Measurements from ENCODE around the gene MICA. TPM values are rescaled to one million over a fixed set of nuclear protein-coding genes. Genes with fewer than 3 reads are reported as not detected.

The MICA gene
- total RNA-seq, 1 experiment from 2014 or later, result 41.2 TPM

DNA sequence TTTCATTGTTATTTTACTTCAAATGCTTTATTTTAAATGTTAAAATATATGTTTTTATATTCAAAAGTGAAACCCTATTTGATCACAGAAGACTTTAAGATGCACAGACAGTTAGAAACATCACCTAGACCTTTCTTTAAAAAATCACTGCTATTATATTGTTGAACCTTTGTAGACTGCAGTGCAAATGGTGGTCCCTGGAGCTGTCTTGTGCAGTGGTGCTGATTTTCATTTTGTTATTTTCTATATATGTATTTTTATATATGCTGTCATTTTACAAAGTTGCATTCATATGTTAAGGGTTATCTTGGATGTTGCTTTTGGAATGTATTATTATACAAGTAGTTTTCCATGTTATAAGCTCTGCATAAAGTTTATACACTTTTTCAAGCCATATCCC, 27.7 kb upstream of the MICA start:
- POLR2A ChIA-PET (ENCODE audit: low non-redundant PET), result no interaction called here
- Histone ChIP-seq H3K36me3 (ENCODE audit: insufficient read depth, low read length, poor library complexity, severe bottlenecking) (no peaks in the 10 kb centered on the region), H3K27me3 (replicated peaks; ENCODE audit: insufficient read depth, low read depth, low read length, poor library complexity) (peaks cover 47% of the 10 kb centered on the region), H3K9me3 (ENCODE audit: low read depth, low read length, poor library complexity, severe bottlenecking) (peaks cover 3% of the 10 kb centered on the region), H3K27ac (ENCODE audit: low read depth, low read length, poor library complexity, severe bottlenecking) (no peak overlapping the region), H3K4me1 (ENCODE audit: insufficient read depth, low read length, poor library complexity, severe bottlenecking) (no peaks in the 10 kb centered on the region), H3K4me3 (ENCODE audit: low read depth, low read length, poor library complexity, severe bottlenecking) (no peak overlapping the region)
- DNase-seq (ENCODE audit: low spot score), result no peak
- no TSS peak for BruUV-seq (replicated peaks)
- intact Hi-C loops (cut with micrococcal nuclease; ENCODE audit: unreplicated experiment), result no loop called here
- CTCF ChIA-PET, result no interaction called here
- TF ChIP-seq, protein P1, sequence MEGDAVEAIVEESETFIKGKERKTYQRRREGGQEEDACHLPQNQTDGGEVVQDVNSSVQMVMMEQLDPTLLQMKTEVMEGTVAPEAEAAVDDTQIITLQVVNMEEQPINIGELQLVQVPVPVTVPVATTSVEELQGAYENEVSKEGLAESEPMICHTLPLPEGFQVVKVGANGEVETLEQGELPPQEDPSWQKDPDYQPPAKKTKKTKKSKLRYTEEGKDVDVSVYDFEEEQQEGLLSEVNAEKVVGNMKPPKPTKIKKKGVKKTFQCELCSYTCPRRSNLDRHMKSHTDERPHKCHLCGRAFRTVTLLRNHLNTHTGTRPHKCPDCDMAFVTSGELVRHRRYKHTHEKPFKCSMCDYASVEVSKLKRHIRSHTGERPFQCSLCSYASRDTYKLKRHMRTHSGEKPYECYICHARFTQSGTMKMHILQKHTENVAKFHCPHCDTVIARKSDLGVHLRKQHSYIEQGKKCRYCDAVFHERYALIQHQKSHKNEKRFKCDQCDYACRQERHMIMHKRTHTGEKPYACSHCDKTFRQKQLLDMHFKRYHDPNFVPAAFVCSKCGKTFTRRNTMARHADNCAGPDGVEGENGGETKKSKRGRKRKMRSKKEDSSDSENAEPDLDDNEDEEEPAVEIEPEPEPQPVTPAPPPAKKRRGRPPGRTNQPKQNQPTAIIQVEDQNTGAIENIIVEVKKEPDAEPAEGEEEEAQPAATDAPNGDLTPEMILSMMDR (conservative IDR thresholded peaks at IDR 0.05; ENCODE audit: low read depth, low read length), result no peak

DNA sequence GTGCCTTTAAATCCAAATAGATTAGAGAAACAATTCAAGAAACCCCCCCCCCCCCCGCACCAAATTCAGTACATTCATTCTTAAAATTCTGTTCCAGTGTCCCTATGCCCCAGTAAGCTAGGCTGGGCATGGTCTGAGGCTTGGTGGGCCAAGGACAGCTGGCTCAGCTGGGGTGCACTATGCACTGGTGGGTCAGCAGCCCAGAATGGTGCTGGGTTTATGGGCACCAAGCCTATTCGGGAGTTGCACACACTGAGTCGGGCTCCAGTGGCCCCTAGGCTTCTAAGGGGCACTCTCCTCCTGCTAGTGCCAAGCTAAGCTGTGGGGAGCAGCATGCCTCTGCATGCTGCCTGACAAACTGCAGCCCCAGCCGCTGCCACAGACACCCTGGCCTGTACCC, 26.4 kb upstream of the MICA start:
- CTCF ChIA-PET, result interaction anchor here (0.6 to 1.3 kb wide), 3 partner anchors 10 to 213 kb away, joined by 3 to 9 read pairs (median 4); no protein-coding TSS in a partner anchor
- no peak for DNase-seq (ENCODE audit: low spot score)
- H3K4me3 ChIP-seq (ENCODE audit: low read depth, low read length, poor library complexity, severe bottlenecking), result no peak overlapping the region
- H3K4me1 ChIP-seq (ENCODE audit: insufficient read depth, low read length, poor library complexity, severe bottlenecking), result no peaks in the 10 kb centered on the region
- BruUV-seq (replicated peaks), result no TSS peak
- peaks cover 40% of the 10 kb centered on the region for H3K27me3 ChIP-seq (replicated peaks; ENCODE audit: insufficient read depth, low read depth, low read length, poor library complexity)
- H3K27ac ChIP-seq (ENCODE audit: low read depth, low read length, poor library complexity, severe bottlenecking), result no peak overlapping the region
- H3K36me3 ChIP-seq (ENCODE audit: insufficient read depth, low read length, poor library complexity, severe bottlenecking), result no peaks in the 10 kb centered on the region
- POLR2A ChIA-PET (ENCODE audit: low non-redundant PET), result no interaction called here
- H3K9me3 ChIP-seq (ENCODE audit: low read depth, low read length, poor library complexity, severe bottlenecking), result no peaks in the 10 kb centered on the region
- intact Hi-C loops (cut with micrococcal nuclease; ENCODE audit: unreplicated experiment), result no loop called here
- TF ChIP-seq EZH2 (IDR thresholded peaks at IDR 0.05; ENCODE audit: borderline replicate concordance, low read depth, low read length, poor library complexity, severe bottlenecking), result no peak
- TF ChIP-seq, protein P1 (conservative IDR thresholded peaks at IDR 0.05; ENCODE audit: low read depth, low read length), result no peak

- Histone ChIP-seq H3K9me3 (ENCODE audit: low read depth, low read length, poor library complexity, severe bottlenecking) (no peaks in the 10 kb centered on the region), H3K27me3 (replicated peaks; ENCODE audit: insufficient read depth, low read depth, low read length, poor library complexity) (peaks cover 34% of the 10 kb centered on the region), H3K4me1 (ENCODE audit: insufficient read depth, low read length, poor library complexity, severe bottlenecking) (no peaks in the 10 kb centered on the region), H3K4me3 (ENCODE audit: low read depth, low read length, poor library complexity, severe bottlenecking) (no peak overlapping the region), H3K36me3 (ENCODE audit: insufficient read depth, low read length, poor library complexity, severe bottlenecking) (no peaks in the 10 kb centered on the region), H3K27ac (ENCODE audit: low read depth, low read length, poor library complexity, severe bottlenecking) (no peak overlapping the region)
- ChIA-PET CTCF (interaction anchor here (1.3 kb wide), 1 partner anchor 12 kb away, joined by 4 read pairs; no protein-coding TSS in a partner anchor), POLR2A (ENCODE audit: low non-redundant PET) (no interaction called here)
- DNase-seq (ENCODE audit: low spot score), result no peak
- intact Hi-C loops (cut with micrococcal nuclease; ENCODE audit: unreplicated experiment), result no loop called here
- BruUV-seq (replicated peaks), result no TSS peak
- no peak for TF ChIP-seq EZH2 (IDR thresholded peaks at IDR 0.05; ENCODE audit: borderline replicate concordance, low read depth, low read length, poor library complexity, severe bottlenecking)
- TF ChIP-seq, protein P1 (conservative IDR thresholded peaks at IDR 0.05; ENCODE audit: low read depth, low read length), result no peak
These were observed 25.2 kb upstream of the MICA start for GRCh38 chr6:31378062-31378720.

Data from A673 (cell line).